Thoracic aorta (tissue), 2 donors: ENCODE measurements around the gene SLIT3. TPM values are rescaled to one million over a fixed set of nuclear protein-coding genes. Genes with fewer than 3 reads are reported as not detected.

Experiments used
- ATAC-seq: fragments of 150-250 bp; one replicate; pipeline ENCODE4 v1.8.0; 2017; ENCODE audit warnings: low read depth; ENCODE audit not compliant: insufficient number of reproducible peaks, low FRiP score
- DNase-seq: peaks from one replicate; pipeline ENCODE4 v3.0.0-alpha.2; 2020; ENCODE audit warnings: low spot score
- H3K27ac ChIP-seq, 2 donors: fragments of 200-600 bp; sonication (generic); 1 replicate in 1 of 2; 2 replicates in 1 of 2; pipeline ENCODE4 v1.5.1; 2016; ENCODE audit warnings: mild to moderate bottlenecking in 2 of 2, moderate library complexity in 2 of 2
- H3K27me3 ChIP-seq: fragments of 200-600 bp; sonication (generic); replicated peaks from 2 replicates; pipeline ENCODE4 v1.6.0; 2016; ENCODE audit warnings: mild to moderate bottlenecking; ENCODE audit not compliant: insufficient read depth
- H3K36me3 ChIP-seq: fragments of 200-600 bp; sonication (generic); one replicate; pipeline ENCODE4 v1.5.1; 2016
- H3K4me1 ChIP-seq, 2 donors: fragments of 200-600 bp; sonication (generic); 1 replicate in 1 of 2; 2 replicates in 1 of 2; pipeline versions ENCODE4 v1.5.1 to v1.6.0; 2016; ENCODE audit warnings: low read depth in 2 of 2, mild to moderate bottlenecking in 1 of 2; ENCODE audit not compliant: control insufficient read depth in 1 of 2
- H3K4me3 ChIP-seq: fragments of 200-600 bp; sonication (generic); 2 replicates; pipeline ENCODE4 v1.5.1; 2016; ENCODE audit warnings: mild to moderate bottlenecking
- H3K9me3 ChIP-seq: fragments of 200-600 bp; sonication (generic); 2 replicates; pipeline ENCODE4 v1.5.1; 2016
- total RNA-seq, 2 donors: library from RNA; depleted of rRNA; stranded (reverse); fragments of >200 nt; gene quantifications; one replicate each; pipeline versions ENCODE4 v1.1.0 to v1.2.3, GENCODE V29; 2016
- TF ChIP-seq, protein P1 (sequence below): fragments of 200-600 bp; sonication (generic); IDR thresholded peaks from one replicate; pipeline ENCODE4 v1.5.1; 2019; ENCODE audit warnings: antibody characterized with exemption

Gene SLIT3
- total RNA-seq, 2 donors from 2014 or later, result 80.1 to 86.9 TPM

DNA sequence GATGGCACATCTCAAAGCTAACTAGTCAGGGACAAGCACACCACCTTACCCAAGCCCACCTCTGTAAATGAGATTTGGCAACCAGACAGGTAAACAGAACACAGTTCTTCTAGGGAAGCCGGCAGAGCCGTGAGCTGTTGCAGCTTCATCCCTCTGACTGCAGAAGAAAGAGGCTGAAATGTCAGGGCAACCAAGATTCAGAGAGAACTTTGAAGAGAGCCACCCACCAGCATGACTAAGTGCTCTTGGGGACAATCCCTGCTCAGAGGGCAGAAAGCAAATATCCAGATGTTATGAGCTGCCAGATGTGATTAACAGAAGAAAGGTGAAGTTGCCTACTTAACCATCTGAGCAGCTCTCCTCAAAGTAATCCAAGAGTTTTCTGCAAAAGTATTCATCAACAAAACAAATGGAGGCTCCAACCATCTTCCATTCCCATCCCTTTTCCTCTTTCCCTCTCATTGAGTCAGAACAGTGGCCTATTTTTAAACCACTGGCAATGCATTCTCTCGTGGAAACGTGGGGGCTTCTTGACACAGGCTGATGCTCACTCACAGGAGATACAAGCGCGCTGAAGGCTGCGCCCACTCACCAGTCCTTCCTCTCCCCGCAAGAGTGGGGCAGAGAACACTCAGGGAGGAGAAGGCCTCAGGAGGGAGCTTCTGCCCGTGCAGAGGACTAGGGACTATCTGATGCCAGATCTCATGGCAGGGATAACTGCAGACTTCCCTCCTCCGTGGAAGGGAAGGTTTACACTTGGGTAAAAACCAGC, 57.1 kb downstream of the SLIT3 start:
- H3K4me1 ChIP-seq, result peaks cover 0 to 9% of the 10 kb centered on the region in 2 donors
- DNase-seq, result no peak
- peaks cover 2% of the 10 kb centered on the region for H3K9me3 ChIP-seq
- no peak overlapping the region for H3K27ac ChIP-seq
- ATAC-seq, result no peak
- no peak overlapping the region for H3K4me3 ChIP-seq
- H3K36me3 ChIP-seq, result no peaks in the 10 kb centered on the region
- TF ChIP-seq, protein P1, sequence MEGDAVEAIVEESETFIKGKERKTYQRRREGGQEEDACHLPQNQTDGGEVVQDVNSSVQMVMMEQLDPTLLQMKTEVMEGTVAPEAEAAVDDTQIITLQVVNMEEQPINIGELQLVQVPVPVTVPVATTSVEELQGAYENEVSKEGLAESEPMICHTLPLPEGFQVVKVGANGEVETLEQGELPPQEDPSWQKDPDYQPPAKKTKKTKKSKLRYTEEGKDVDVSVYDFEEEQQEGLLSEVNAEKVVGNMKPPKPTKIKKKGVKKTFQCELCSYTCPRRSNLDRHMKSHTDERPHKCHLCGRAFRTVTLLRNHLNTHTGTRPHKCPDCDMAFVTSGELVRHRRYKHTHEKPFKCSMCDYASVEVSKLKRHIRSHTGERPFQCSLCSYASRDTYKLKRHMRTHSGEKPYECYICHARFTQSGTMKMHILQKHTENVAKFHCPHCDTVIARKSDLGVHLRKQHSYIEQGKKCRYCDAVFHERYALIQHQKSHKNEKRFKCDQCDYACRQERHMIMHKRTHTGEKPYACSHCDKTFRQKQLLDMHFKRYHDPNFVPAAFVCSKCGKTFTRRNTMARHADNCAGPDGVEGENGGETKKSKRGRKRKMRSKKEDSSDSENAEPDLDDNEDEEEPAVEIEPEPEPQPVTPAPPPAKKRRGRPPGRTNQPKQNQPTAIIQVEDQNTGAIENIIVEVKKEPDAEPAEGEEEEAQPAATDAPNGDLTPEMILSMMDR, result no peak
- no peaks in the 10 kb centered on the region for H3K27me3 ChIP-seq

DNA sequence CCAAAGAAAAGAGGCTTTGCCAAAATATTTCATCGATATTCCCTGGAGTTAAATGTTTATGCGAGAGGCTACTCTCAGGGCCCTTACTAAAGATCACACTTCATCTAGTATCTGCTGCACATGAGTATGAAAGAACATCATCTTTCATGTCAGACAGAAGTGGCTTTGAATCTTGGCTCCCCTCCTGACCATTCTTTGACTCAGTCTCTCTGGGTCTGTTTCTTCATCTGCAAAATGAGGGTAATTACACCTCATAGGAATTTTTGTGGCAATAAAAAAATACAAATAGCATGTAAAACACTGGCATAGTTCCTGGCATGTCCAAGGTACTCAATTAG, 58.1 kb downstream of the SLIT3 start:
- H3K27me3 ChIP-seq, result no peaks in the 10 kb centered on the region
- no peak overlapping the region for H3K4me3 ChIP-seq
- H3K4me1 ChIP-seq, result no peaks in the 10 kb centered on the region
- ATAC-seq, result no peak
- no peak for DNase-seq
- peaks cover 4% of the 10 kb centered on the region for H3K9me3 ChIP-seq
- H3K27ac ChIP-seq, result no peak overlapping the region
- H3K36me3 ChIP-seq, result no peaks in the 10 kb centered on the region
- TF ChIP-seq, protein P1, result no peak

DNA sequence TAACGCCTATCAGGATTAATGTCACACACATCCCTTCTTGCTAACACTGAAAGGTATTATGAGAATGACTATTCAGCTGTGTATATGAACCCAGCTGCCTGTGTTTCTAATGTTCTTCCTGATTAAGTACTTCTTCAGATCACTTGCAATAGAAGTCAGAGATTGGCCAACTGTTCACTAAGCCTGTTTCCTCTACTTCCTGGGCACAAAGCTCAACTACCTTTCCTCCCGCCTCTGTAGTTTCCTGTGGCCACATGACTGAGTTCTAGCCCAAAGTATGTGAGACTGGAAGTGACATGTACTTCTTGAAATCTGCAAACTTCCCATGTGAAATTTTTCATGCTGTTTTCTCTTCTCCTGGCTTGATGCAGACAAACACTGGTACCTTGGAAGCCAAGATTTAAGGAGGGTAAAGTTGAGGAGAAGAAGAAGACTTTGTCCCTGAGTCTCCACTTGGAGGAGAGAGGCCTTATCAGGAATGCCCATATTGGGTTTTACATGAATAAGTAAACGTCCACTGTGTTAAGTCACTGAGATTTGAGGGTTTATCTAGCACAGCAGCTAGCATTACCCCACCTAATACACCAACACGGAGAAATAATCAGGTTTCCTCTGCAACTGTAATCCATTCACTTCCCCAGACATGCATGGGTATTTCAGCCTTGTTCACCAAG, 58.6 kb downstream of the SLIT3 start:
- Histone ChIP-seq H3K4me3 (no peak overlapping the region), H3K9me3 (peaks cover 4% of the 10 kb centered on the region), H3K27ac (no peak overlapping the region), H3K27me3 (no peaks in the 10 kb centered on the region), H3K4me1 (no peaks in the 10 kb centered on the region), H3K36me3 (no peaks in the 10 kb centered on the region)
- ATAC-seq, result no peak
- TF ChIP-seq, protein P1, result no peak
- DNase-seq, result no peak

DNA sequence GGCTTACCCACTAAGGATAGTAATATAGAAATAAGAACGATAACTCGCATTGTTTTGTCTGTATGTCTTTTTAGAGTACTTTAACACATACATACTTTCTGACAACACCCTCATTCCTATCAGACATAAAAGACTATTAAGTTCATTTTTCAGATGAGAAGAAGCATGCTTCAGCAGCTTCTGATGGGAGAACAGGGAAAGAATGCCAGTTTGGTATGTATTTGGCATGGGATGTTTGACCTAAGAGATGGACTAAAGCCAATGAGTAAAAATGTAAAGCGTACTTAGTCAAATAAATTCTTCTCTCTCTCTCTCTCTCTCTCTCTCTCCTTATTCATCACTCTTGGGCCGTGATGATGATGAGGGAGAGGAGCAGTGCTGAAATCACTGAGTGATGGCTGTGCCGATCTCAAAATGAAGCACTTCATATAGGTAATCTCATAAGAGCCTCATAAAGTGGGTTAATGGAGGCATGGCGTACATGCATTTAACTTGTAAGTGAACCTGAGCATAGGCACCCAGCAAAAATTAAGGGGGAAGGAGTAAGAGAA, 71.5 kb downstream of the SLIT3 start:
- Histone ChIP-seq H3K4me3 (no peak overlapping the region), H3K36me3 (no peaks in the 10 kb centered on the region), H3K4me1 (peaks cover 0 to 3% of the 10 kb centered on the region in 2 donors), H3K27ac (no peak overlapping the region), H3K27me3 (no peaks in the 10 kb centered on the region), H3K9me3 (no peaks in the 10 kb centered on the region)
- TF ChIP-seq, protein P1, result no peak
- no peak for DNase-seq
- no peak for ATAC-seq

DNA sequence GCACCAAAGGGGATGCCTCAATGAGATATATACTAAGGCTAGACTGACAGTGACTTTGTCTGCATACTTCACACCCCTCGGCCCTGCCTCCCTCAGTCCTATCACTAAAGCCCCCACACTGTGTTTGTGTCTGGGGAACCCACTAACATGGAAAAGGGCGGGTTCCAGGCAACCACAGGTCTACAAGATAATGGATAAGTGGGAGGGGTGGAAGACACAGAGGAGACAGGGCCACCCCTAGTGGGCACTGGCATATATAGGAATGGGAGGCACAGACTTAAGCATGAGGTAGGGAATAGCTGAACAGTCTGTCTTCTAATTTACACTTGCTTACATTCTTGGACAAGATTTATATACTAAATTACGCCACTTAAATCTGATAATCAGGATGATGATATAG, 74.0 kb downstream of the SLIT3 start:
- DNase-seq (no peak), ATAC-seq (no peak)
- H3K9me3 ChIP-seq, result no peaks in the 10 kb centered on the region
- no peak overlapping the region for H3K27ac ChIP-seq
- TF ChIP-seq, protein P1, result no peak
- H3K4me1 ChIP-seq, result peaks cover 7 to 21% of the 10 kb centered on the region in 2 donors
- H3K36me3 ChIP-seq, result no peaks in the 10 kb centered on the region
- no peak overlapping the region for H3K4me3 ChIP-seq
- H3K27me3 ChIP-seq, result no peaks in the 10 kb centered on the region
